Measurements from ENCODE around the gene MDFI.
A peak's percentile ranks its signal among the peaks of the same experiment; 100 is the strongest.

The MDFI gene, protein sequence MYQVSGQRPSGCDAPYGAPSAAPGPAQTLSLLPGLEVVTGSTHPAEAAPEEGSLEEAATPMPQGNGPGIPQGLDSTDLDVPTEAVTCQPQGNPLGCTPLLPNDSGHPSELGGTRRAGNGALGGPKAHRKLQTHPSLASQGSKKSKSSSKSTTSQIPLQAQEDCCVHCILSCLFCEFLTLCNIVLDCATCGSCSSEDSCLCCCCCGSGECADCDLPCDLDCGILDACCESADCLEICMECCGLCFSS

DNA sequence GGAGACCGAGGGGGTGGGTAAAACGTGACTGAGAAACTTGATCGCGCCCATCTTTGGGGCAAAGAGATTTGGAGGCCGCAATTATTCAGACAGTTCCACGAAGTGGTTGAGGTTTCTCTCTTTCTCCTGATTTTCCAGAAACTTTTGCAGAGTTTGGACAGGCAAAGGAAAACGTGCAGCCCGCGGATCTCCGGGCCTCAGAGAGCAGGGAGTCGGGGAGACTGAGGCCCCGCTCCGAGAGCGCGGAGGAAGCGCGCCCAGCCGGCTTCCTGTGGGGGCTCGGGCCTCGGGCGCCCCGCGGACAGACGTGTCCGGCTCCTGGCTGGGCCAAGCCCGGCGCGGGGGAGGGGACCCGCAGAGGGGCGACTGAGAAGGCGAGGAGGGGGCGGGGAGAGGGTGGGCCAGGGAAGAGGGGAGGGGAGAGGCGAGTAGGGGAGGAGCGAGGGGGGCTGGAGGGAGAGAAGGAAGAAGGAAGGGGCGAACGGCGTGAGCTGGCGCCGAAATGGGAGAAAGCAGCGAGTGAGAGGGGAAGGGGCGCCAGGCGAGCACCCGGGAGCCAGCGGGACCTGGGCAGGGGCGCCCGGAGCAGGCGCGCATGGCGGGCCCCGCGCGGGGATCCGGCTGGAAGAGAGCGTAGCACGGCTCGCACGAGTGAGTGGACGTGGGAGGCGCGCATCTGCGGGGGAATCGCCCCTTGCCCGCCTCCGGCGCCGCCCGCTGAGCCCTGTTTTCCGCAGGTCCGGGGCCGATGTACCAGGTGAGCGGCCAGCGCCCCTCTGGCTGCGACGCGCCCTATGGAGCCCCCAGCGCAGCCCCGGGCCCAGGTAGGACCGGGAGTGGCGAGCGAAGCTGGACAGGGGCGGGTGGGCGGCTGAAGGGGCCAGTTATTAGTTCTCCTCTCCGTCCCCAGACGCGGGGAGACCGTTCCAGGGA, at the start of gene MDFI:
TSS of gene MDFI (plus strand) at position 467 of the 933 bp plus-strand sequence. CDS start at position 749, 282 bp downstream.
- no peak for DNase-seq (ENCODE audit: low spot score)

DNA sequence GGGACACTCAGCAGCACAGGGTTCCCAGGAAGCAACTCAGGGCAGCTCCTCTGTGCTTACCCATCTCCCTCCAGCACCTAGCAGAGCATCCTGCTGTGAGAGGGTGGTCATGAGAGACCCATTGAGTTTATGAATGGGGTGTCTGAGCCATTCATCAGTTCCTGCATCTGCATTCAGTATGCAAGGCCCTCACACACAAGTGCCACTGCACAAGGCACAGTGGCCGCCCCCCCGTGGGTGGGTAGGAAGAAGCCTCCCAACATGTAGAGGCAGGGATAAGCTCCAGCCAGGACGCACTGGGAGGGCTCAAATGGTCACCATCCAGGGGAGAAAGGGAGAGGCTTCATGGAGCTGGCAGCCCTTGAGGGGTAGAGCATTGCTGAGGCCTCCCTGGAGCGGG, 49.0 kb upstream of the MDFI start:
- no peak for DNase-seq (ENCODE audit: low spot score)

- no peak for DNase-seq (ENCODE audit: low spot score)
Observed at GRCh38 chr6:41589636-41590622, 48.3 kb upstream of the MDFI start.

DNA sequence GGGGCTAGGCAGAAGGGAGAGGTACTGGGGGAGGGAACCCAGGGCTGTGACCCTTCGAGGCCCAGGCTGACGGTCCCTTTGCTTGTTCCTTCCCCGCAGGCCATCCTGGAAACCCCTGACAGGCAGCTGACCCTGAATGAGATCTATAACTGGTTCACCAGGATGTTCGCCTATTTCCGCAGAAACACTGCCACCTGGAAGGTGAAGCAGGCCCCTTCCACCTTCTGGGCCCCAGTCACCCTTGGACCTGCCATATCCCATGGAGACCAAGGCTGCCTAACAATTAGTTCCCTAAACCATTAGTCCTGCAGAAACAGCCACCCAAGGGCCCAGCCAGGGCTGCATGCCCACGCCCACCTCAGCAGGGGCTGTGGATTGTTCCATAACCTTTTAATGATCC, 47.1 kb upstream of the MDFI start:
- no peak for DNase-seq (ENCODE audit: low spot score)

GRCh38 chr6:41591859-41592502, 46.3 kb upstream of the MDFI start:
- peak; percentile 51 for DNase-seq (ENCODE audit: low spot score)

DNA sequence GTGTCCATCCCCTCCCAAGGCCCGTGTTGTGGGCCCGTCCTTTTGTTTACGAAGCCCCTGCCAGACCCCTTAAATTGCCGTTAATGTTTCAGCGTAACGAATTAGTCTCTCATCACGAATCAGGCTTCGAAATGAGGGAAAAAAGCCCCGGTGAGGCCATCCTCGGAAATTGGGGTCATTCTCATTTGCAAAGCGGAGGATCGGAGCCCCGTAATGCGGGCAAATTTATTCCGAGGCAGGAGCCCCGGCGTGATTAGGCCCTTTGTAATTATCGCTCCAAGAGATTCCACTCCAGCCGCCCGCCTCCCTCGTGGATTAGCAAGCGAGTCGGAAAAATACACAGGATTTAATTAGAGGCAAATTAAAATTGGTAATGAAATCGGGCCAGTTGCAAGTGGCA, 44.9 kb upstream of the MDFI start:
- no peak for DNase-seq (ENCODE audit: low spot score)

DNA sequence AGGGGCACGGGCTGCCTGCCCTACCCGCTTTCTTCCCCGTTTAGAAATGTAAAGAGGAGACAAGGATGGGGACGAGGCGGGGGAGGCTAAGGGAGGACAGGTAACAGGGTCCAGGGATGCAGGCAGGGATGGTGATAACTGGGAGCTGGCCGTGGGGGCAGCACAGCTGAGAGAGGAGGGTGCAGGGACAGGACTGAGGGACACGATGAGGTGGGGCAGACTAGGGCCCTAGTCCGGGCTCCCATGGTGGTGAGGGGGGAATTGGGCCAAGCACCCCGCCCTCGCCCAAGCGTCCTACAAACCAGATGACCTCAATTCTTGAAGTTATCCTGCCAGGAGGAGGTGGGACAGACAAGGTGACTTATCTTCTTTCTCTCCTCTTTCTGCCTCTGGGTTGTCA, 44.4 kb upstream of the MDFI start:
- no peak for DNase-seq (ENCODE audit: low spot score)

DNA sequence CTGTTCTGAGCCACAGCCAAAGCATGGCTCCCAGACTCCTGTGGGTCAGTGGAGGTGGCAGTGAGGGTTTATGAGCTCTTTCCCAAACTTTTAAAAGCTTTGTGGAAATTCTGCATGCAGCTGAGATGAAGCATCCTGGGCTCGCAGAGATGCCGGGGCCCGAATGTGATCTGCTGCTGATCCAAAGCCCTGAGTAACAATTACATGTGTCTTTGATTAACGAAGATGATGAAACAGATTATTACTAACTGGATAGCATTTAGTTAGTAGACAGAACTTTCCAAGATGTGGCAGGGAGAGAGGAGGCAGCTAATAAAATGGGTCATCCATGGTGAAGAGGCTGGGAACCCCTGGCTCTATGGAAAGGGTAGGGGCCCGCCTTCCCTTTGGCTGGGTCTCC, 43.9 kb upstream of the MDFI start:
- no peak for DNase-seq (ENCODE audit: low spot score)

- DNase-seq (ENCODE audit: low spot score): no peak
Observed at GRCh38 chr6:41594766-41595165, 43.5 kb upstream of the MDFI start.

DNA sequence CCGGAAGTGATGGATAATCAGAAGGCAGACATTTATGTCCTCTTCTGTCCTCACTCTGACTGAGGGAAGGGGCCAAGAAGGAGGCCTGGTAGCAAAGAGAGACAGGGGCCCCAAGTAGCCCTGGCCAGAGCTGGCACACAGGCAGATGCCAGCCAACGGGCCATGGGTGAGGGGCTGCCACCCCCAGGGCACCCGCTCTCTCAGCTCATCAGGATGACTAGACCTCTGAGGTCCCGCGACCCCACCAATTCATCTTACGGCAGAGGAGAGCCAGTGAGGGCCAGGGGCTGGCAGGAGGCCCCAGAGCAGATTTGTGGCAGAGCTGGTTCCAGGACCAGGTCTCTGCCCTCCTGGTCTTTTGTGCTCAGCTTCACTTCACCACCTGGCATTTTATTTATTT, 43.1 kb upstream of the MDFI start:
- no peak for DNase-seq (ENCODE audit: low spot score)

DNA sequence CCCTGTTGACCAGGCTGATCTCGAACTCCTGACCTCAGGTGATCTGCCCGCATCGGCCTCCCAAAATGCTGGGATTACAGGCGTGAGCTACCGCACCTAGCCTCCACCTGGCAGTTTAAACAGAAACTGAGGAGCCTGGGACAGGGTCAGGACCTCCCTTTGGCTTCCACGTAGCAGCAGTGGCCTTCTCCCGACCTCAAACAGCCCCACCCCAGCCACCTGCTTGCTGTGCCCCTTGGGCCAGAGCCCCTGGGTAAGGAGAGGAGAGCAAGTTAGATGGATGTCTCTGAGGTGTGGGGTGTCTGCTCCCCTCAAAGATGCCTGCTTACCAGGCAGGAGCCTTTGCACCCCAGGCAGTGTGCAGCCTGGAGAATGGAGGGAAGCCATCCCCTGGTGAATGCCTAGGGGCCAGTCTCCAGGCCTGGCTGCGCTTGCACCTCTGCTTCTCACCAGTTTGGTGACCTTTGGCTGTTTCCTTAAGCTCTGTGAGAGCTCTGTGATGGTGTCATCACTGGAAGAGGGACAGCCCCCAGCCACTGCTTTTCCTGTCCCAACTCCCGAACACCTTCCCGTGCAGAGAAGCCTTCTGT, 42.1 kb upstream of the MDFI start:
- no peak for DNase-seq (ENCODE audit: low spot score)

DNA sequence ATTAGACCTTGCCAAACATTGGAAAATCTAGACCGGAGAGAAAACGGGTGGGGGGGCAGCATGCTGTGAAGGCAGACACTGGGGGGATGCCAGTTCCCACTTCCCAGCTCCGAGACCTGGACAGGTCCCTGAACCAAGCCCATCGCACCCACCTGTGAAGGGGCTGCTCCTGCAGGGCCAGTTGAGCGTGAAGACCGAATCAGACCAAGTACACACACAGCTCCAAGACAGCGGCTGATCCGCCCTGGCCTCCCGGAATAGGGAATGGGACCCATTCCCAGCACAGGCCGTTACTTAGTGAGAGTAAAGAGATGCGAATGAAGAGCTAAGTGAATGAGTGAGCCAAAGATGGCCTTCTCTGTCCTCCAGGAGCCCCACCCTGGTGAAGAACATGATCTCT, 41.5 kb upstream of the MDFI start:
- DNase-seq (ENCODE audit: low spot score): no peak

GRCh38 chr6:41597246-41598000, 40.8 kb upstream of the MDFI start:
- no peak for DNase-seq (ENCODE audit: low spot score)

DNA sequence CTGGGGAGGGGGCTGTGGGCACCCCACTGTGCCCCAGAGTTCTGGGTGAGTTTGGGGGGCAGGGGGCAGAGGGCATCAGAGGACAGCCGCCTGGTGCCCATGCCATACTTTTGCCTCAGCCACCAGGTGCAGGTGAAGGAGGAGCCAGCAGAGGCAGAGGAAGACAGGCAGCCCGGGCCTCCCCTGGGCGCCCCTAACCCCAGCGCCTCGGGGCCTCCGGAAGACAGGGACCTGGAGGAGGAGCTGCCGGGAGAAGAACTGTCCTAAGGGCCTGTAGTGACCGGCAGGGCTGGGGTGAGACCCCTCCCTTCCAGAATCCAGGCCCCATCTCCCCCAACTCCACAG, 39.6 kb upstream of the MDFI start:
- DNase-seq (ENCODE audit: low spot score): no peak

- no peak for DNase-seq (ENCODE audit: low spot score)
Observed at GRCh38 chr6:41599015-41599851, 39.0 kb upstream of the MDFI start.

DNA sequence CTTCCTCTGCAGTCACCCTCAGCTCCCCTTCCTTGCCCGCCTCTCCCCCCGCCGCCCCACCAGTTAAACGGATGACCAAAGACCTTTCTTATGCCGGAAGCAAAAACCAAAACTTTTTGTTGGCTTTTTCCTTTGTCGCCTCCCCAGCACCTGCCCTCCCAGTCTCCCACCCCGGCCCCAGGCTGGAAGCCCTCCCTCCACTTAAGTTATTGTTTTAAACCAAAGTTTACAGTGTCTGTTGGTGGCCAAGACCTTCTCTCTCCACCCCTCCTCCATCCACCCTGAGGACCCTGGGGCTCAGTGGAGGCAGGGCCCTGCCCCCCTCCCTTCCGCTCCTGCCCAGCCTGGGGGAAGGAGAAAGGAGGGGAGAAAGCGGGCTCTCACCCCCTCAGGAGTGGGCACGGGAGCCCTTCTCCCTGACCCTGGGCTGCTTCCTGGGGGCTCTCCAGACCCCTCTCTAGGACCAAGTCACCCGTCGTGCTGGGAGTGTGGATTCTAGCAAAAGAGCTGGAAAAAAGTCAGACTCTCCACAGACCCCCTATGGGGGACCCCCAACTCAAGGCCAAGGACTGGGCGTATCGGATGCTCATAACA, 38.3 kb upstream of the MDFI start:
- DNase-seq (ENCODE audit: low spot score): no peak

GRCh38 chr6:41600499-41601247, 37.6 kb upstream of the MDFI start:
- no peak for DNase-seq (ENCODE audit: low spot score)

- DNase-seq (ENCODE audit: low spot score): no peak
Observed at GRCh38 chr6:41601248-41601549, 37.1 kb upstream of the MDFI start.

GRCh38 chr6:41602422-41602743, 35.9 kb upstream of the MDFI start:
- DNase-seq (ENCODE audit: low spot score): no peak

All from RKO (cell line).